ENCODE results near the gene DDX31.

Gene DDX31

GRCh38 chr9:132671620-132672412, 2.0 kb upstream of the DDX31 start:
- DNase-seq: no peak

GRCh38 chr9:132670457-132671391, 941 bp upstream of the DDX31 start, which contains the start of gene GTF3C4:
Gene GTF3C4 (plus strand): TSS chr9:132670464. CDS start chr9:132670599, 135 bp downstream.
- DNase-seq: peak; percentile 82

- no peak for DNase-seq
Observed at GRCh38 chr9:132669319-132669697, 475 bp downstream of the DDX31 start.

- DNase-seq: no peak
Observed at GRCh38 chr9:132663851-132664250, 5.9 kb downstream of the DDX31 start.

- DNase-seq: no peak
Observed at GRCh38 chr9:132663117-132663516, 6.7 kb downstream of the DDX31 start.

- DNase-seq: no peak
Observed at GRCh38 chr9:132662152-132662945, 7.4 kb downstream of the DDX31 start.

GRCh38 chr9:132656299-132656698, 13.5 kb downstream of the DDX31 start:
- no peak for DNase-seq

- DNase-seq: peak; percentile 20
Observed at GRCh38 chr9:132651259-132651658, 18.5 kb downstream of the DDX31 start.

- DNase-seq: no peak
Observed at GRCh38 chr9:132648685-132649084, 21.1 kb downstream of the DDX31 start.

GRCh38 chr9:132648283-132648682, 21.5 kb downstream of the DDX31 start:
- DNase-seq: no peak

- DNase-seq: no peak
Observed at GRCh38 chr9:132647806-132648205, 22.0 kb downstream of the DDX31 start.

- no peak for DNase-seq
Observed at GRCh38 chr9:132647355-132647754, 22.4 kb downstream of the DDX31 start.

- DNase-seq: no peak
Observed at GRCh38 chr9:132646726-132647125, 23.1 kb downstream of the DDX31 start.

GRCh38 chr9:132645711-132646110, 24.1 kb downstream of the DDX31 start:
- no peak for DNase-seq

- DNase-seq: no peak
Observed at GRCh38 chr9:132645306-132645705, 24.5 kb downstream of the DDX31 start.

GRCh38 chr9:132644251-132644650, 25.5 kb downstream of the DDX31 start:
- DNase-seq: no peak

GRCh38 chr9:132641216-132641615, 28.6 kb downstream of the DDX31 start:
- no peak for DNase-seq

- DNase-seq: no peak
Observed at GRCh38 chr9:132639322-132639721, 30.5 kb downstream of the DDX31 start.

GRCh38 chr9:132638240-132638639, 31.5 kb downstream of the DDX31 start:
- DNase-seq: no peak

GRCh38 chr9:132637801-132638200, 32.0 kb downstream of the DDX31 start:
- DNase-seq: no peak

GRCh38 chr9:132637351-132637750, 32.4 kb downstream of the DDX31 start:
- DNase-seq: no peak

- no peak for DNase-seq
Observed at GRCh38 chr9:132634327-132634726, 35.5 kb downstream of the DDX31 start.

Data from CD4-positive, alpha-beta T cell treated with Interleukin-17A for 1 hour (primary cell).